CD4-positive, alpha-beta T cell treated with Interleukin-6 at 100 ng/mL for 8 hours (primary cell): ENCODE results near the gene SOX3.

Experiments used
- DNase-seq: peaks from one replicate; pipeline ENCODE4 v3.0.0-alpha.2; 2020; ENCODE audit warnings: mixed read lengths, low spot score

SOX3 gene

GRCh38 chrX:140495739-140496138, 9.1 kb downstream of the SOX3 start:
- no peak for DNase-seq

- no peak for DNase-seq
Measured at GRCh38 chrX:140492066-140492994, 12.5 kb downstream of the SOX3 start.

GRCh38 chrX:140480765-140481164, 24.1 kb downstream of the SOX3 start:
- DNase-seq, result no peak

DNA sequence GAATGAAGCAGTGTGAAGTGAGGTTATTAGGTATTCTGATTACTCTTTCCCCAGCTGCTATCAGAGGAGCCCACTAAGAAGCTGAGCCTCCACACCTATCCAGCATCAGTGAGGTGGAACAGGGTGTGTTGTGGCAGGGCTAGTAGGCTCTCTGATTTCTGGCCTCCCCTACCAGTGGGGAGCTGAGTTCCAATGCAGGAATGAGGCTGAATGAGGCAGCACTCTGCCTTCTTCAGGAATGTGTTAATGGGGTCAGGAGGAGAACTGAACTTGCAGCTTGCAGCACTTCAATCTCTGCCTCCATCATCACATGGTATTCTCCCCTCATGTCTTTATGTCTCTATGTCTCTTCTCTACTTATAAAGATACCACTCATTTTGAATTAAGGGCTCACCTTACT, 26.9 kb downstream of the SOX3 start:
- DNase-seq, result no peak

DNA sequence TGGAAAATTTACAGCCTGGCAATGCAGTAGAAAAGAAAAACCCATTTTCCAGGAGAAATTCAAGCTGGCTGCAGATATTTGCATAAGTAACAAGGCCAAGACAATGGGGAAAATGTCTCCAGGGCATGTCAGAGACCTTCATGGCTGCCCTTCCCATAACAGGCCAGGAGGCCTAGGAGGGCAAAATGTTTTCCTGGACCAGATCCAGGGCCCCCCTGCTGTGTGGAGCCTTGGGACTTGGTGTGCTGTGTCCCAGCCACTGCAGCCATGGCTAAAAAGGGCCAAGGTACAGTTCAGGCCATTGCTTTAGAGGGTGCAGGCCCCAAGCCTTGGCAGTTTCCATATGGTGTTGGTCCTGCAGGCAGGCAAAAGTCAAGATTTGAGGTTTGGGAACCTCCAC, 29.8 kb downstream of the SOX3 start:
- DNase-seq, result no peak

DNA sequence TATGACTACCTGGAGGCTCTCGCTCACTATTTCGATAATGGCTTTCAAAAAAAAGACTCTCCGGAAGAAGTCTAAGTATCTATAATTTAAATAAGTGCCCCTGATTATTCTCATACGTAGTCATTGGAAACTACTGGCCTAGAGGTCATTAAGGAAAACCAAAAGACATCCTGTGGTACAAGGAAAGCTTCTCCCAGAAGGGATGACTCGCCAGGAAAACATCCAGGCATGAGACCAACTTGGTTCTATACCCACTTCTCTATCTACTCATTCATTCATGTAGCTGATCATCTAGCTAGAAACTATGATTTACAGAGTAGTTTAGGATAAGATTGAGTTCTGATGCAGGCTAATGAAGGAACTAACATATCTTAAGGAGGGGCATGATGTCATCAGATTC, 37.7 kb downstream of the SOX3 start:
- no peak for DNase-seq
